NCI-H128 (cell line): ENCODE data around the gene DENND5B.
"Not testable (repeated sequence)": the region's sequence is repeated elsewhere in the genome, so short reads cannot be mapped to it uniquely, and the experiment has no call there.

Source experiments
- DNase-seq: peaks from one replicate; lab custom pipeline; 2025; ENCODE audit not compliant: unreplicated experiment; lab: John Stamatoyannopoulos, UW

DENND5B gene

DNA sequence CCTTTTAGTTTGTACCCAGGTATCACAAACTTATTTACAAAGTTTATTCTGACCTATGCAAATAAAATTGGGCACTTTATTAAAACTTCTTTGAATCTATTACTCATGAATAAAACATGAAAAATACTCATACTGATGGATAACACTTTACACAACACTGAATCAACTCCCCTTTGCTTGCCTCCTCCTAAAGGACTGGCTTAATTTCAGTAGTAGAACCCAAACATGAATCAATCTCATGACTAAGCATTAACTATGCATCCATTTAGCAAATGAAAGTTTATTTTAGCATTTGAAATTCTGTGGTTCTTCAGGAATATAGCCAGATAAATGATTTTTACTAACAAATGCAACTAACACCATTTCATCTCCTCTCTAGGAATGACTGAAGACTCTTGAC is 32.4 kb downstream of the DENND5B start:
- DNase-seq: no peak

GRCh38 chr12:31557707-31558106 is 33.2 kb downstream of the DENND5B start:
- DNase-seq: no peak

DNA sequence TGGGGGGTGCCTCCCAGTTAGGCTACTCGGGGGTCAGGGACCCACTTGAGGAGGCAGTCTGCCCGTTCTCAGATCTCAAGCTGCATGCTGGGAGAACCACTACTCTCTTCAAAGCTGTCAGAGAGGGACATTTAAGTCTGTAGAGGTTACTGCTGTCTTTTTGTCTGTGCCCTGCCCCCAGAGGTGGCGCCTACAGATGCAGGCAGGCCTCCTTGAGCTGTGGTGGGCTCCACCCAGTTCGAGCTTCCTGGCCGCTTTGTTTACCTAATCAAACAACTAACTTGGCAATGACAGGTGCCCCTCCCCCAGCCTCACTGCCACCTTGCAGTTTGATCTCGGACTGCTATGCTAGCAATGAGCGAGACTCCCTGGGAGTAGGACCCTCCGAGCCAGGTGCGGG is 35.5 kb downstream of the DENND5B start:
- not testable (repeated sequence) for DNase-seq

GRCh38 chr12:31550590-31550989 is 40.3 kb downstream of the DENND5B start:
- DNase-seq: not testable (repeated sequence)

DNA sequence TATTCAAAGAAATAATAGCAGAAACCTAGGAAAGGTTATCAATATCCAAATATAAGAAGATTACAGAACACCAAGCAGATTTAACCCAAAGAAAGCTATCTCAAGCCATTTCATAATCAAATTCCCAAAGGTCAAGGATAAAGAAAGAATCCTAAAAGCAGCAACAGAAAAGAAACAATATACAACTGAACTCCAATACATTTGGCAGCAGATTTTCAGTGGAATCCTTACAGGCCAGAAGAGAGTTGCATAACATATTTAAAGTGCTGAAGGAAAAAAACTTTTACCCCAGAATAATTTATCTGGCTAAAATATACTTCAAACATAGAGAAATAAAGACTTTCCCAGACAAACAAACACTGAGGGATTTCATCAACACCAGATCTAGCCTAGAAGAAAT is 54.3 kb downstream of the DENND5B start:
- DNase-seq: no peak

GRCh38 chr12:31533470-31533869 is 57.5 kb downstream of the DENND5B start:
- DNase-seq: no peak

DNA sequence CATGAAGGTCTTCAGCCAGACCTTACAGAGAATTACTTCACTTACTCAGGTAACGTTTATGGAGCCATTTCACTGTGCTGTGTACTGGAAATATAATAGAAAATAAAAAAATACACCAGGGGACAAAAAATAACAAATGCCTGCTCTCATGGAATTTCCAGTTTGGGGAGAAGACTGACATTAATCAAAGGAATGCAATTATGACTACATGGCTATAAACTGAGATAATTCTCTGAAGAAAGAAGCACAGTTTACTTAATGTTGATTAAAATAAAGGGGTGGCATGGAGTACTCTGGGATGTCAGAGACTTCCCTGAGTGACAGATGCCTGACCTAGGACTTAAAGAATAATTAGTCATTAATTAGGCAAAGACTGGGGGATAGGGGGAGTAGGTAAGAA is 59.0 kb downstream of the DENND5B start:
- DNase-seq: no peak

GRCh38 chr12:31528095-31528494 is 62.8 kb downstream of the DENND5B start:
- DNase-seq: no peak

- no peak for DNase-seq
Measured at GRCh38 chr12:31527083-31527482, 63.9 kb downstream of the DENND5B start.

DNA sequence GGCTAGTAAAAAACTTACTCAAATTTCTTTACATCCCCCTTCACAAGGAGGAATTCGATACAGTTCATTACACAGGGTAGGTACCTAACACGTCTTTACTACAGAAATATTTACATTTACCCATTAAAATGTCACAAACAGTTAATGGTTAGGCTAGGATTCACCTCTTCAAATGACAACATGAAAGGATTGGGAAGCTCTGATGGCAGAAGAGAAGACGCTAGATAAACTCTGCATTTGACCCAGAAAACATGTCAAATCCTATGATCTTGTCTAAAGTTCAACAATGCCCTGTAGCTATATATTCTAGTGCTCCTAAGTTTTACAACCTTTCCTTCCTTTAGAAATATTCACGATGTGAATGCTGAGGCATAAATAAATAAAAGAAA is 64.8 kb downstream of the DENND5B start:
- no peak for DNase-seq

- DNase-seq: no peak
Measured at GRCh38 chr12:31525496-31526157, 65.3 kb downstream of the DENND5B start.

GRCh38 chr12:31524791-31525495 is 66.0 kb downstream of the DENND5B start:
- DNase-seq: no peak

DNA sequence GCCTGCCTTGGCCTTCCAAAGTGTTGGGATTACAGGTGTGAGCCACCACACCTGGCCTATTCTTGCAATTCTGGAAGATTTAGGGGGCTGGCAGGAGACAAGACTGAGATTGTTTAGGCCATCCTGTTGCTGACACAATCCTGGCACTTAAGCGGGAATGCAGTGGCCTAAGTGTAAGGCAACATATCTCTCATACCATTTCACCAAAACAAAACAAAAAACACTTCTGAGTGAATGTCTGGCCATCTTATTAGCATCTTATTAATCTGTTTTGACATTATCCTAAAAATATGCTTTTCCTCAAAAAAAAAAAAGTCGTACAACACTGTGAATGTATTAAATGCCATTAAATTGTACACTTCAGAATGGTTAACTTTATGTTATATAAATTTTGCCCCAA is 67.6 kb downstream of the DENND5B start:
- no peak for DNase-seq

GRCh38 chr12:31522607-31523006 is 68.3 kb downstream of the DENND5B start:
- DNase-seq: no peak

GRCh38 chr12:31521964-31522363 is 69.0 kb downstream of the DENND5B start:
- DNase-seq: no peak

DNA sequence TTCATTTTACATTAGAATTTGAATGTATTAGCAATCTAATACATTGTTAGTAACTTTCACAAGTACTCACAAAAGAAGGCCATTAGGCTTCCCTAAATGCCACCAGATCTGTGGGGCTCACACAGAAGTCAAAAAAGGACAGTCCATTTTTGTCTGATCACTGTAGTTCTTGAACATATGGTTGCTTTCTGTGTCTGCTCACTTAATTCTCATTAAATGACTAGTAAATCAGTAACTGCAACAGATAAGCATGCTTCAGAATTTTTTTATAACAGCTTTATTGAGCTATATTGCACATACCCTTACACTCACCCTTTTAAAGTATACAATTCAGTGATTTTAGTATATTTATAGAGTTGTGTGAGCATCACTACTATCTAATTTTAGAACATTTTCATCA is 71.4 kb downstream of the DENND5B start:
- DNase-seq: no peak

DNA sequence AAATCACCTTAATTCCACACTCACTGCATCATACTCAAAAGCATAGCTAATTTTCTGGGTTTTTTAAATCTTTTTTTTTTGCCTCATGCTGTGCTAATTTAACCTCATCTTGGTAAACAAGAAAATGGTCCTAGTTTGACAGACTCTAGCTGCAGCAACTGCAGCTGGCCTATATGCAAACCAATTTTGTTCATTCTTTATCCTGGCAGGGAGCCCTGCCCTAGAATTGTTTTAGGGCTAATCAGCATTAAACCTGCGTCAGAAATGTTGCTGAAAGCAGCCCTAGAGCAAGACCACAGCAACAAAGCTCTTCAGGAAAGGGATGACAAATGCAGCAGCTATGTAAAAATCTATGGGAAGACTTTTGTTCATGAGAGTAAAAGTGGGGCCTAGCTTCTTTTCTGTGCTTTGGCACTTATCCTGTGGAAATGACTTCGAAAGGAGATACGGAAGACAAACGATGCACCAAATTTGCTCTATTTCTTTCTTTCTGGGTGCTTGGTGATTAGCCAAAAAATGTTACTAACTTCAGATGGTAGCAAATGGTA is 72.2 kb downstream of the DENND5B start:
- no peak for DNase-seq

DNA sequence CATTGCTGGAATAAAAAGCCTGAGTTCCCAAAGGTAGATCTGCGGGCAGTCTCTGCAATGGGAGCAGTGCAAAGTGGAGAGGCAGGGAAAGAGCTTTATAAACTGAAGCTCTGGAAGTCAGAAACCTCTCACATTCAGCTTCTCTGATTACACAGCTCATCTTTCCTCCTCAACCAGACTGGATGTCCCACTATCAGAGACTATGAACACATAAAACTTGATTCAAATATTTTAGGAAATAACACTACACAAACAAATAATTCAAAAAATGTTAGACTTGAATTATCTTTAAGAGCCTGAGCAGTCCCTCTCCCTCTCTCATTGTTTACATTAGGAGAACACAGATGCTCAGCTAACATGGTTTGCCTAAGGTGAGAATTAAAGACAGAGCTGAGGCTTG is 72.9 kb downstream of the DENND5B start:
- DNase-seq: no peak

DNA sequence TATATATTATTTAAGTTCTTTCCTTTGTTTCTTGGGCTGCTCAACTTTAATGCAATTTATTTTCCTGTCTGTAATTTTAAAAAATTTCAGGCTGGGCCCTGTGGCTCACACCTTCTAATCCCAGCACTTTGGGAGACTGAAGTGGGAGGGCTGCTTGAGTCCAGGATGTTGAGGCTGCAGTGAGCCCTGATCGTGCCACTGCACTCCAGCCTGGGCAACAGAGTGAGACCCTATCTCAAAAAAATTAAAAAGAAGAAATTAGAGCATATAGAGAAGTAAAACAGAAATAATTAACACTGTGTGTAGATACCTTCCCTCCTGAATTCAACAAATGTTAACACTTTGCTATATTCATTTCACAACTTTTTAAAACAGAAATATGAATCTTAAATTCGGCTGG is 74.2 kb downstream of the DENND5B start:
- no peak for DNase-seq

DNA sequence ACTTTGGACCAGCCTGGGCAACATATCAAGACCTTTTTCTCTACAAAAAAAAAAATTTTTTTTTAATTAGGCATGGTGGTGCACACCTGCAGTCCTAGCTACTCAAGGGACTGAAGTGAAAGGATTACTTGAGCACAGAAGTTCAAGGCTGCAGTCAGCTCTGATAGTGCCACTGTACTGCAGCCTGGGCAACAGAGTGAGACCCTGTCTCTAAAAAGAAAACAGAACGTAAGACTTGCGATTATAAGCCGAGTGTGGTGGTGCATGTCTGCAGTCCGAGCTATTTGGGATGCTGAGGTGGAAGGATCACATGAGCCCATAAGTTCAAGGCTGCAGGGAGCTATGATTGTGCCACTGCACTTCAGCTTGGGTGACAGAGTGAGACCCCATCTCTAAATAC is 76.0 kb downstream of the DENND5B start:
- DNase-seq: no peak

DNA sequence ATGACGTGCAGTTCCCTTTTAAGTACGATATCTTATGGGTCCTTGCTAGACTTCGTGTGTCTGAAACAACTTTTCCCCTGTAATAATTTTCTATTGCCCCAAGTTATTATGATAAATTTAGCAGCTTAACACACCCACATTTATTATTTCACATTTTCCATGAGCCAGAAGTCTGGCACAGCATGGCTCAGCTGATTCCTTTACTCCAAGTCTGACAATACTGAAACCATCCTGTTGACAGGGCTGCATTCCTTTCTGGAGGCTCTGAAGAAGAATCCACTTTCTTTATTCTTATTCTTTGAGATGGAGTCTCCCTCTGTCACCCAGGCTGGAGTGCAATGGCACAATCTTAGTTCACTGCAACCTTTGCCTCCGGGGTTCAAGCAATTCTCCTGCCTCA is 80.9 kb downstream of the DENND5B start:
- DNase-seq: no peak

DNA sequence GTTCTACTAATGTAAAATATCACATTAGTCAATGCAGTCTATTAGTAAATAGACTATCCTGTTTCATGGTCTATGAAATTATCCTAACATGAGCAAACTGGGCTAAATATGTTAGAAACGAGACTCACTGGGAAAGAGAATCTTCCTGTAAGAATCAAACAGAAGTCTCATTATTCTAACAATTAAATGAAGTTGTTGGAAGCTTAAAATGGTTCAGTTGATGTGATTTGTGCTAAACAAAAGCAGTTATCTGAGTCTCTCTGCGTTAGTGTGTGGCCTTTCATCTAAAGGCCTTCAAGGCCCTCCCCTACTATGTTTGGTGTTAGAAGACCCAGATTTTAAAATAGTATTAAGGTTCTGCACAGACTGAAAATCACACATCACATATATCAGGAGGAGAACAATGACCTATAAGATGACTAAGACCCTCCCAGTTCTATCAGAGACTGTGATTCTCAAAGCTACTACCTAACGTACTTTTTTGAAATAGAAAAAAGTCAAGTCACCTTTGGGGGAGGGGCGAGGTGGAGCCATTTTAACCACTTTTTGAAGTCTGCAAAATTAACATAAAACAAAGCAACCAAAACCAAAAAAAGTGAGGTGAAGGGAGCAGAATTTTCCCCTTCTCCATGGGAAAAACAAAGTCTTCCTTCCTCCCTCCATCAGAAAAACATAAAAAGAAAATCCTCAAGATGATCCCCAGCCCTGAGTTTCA is 82.3 kb downstream of the DENND5B start:
- DNase-seq: no peak
